ENCODE data around the gene PHLDA2. TPM values are rescaled to one million over a fixed set of nuclear protein-coding genes. Genes with fewer than 3 reads are reported as not detected.

Gene PHLDA2
- total RNA-seq, 2 donors from 2014 or later = 3.0 to 4.5 TPM

GRCh38 chr11:2954263-2954662, 25.0 kb upstream of the PHLDA2 start:
- ATAC-seq = no peak
- H3K27ac Mint-ChIP-seq = no peak overlapping the region

GRCh38 chr11:2952290-2952689, 23.1 kb upstream of the PHLDA2 start:
- H3K4me1 Mint-ChIP-seq (ENCODE audit: low read depth in 2 of 2) = peaks cover 17 to 35% of the 10 kb centered on the region in 2 donors
- DNase-seq (ENCODE audit: low spot score) = no peak
- no peak for ATAC-seq
- H3K36me3 Mint-ChIP-seq = peaks cover 32% of the 10 kb centered on the region
- peak overlapping the region in 1 of 2 donors; percentile 72 for H3K27ac Mint-ChIP-seq
- H3K9me3 Mint-ChIP-seq = no peaks in the 10 kb centered on the region
- H3K27me3 Mint-ChIP-seq = no peaks in the 10 kb centered on the region
- H3K4me3 Mint-ChIP-seq = no peak overlapping the region

More at GRCh38 chr11:2954263-2954662, 25.0 kb upstream of the PHLDA2 start:
- peaks cover 17 to 35% of the 10 kb centered on the region in 2 donors for H3K4me1 Mint-ChIP-seq (ENCODE audit: low read depth in 2 of 2)
- no peaks in the 10 kb centered on the region for H3K27me3 Mint-ChIP-seq
- H3K4me3 Mint-ChIP-seq = no peak overlapping the region
- H3K36me3 Mint-ChIP-seq = peaks cover 39% of the 10 kb centered on the region
- DNase-seq (ENCODE audit: low spot score) = no peak
- H3K9me3 Mint-ChIP-seq = no peaks in the 10 kb centered on the region

GRCh38 chr11:2951231-2952110, 22.3 kb upstream of the PHLDA2 start:
- Mint-ChIP-seq H3K4me3 (peak overlapping the region; percentile 9), H3K4me1 (ENCODE audit: low read depth in 2 of 2) (peaks cover 17 to 35% of the 10 kb centered on the region in 2 donors)
- ATAC-seq = no peak

DNA sequence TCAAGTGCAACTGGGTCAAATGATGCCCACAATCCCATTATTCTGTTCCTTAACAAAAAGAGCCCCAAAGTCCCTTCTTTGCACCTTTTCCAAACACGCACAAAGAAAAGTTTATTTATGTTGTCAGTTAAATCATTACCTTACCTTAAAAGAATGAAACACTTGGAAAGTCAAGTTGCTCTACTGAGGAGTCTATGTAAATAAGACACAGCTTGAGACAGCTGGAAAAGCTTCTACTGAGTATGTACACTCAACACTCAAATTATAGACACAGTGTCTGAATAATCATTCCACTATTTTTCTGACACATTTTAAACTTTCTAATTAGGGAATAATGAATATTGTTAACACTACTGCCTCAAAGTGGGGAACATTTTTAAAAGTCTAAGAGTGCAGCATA, 21.6 kb upstream of the PHLDA2 start:
- Mint-ChIP-seq H3K27ac (peak overlapping the region; percentile 72 to 79), H3K27me3 (no peaks in the 10 kb centered on the region), H3K4me1 (ENCODE audit: low read depth in 2 of 2) (peaks cover 22 to 40% of the 10 kb centered on the region in 2 donors), H3K4me3 (peak overlapping the region; percentile 9), H3K36me3 (peaks cover 21% of the 10 kb centered on the region), H3K9me3 (no peaks in the 10 kb centered on the region)
- ATAC-seq = no peak
- DNase-seq (ENCODE audit: low spot score) = no peak

More at GRCh38 chr11:2951231-2952110, 22.3 kb upstream of the PHLDA2 start:
- peak overlapping the region; percentile 72 to 79 for H3K27ac Mint-ChIP-seq
- no peak for DNase-seq (ENCODE audit: low spot score)
- no peaks in the 10 kb centered on the region for H3K27me3 Mint-ChIP-seq
- peaks cover 24% of the 10 kb centered on the region for H3K36me3 Mint-ChIP-seq
- H3K9me3 Mint-ChIP-seq = no peaks in the 10 kb centered on the region

DNA sequence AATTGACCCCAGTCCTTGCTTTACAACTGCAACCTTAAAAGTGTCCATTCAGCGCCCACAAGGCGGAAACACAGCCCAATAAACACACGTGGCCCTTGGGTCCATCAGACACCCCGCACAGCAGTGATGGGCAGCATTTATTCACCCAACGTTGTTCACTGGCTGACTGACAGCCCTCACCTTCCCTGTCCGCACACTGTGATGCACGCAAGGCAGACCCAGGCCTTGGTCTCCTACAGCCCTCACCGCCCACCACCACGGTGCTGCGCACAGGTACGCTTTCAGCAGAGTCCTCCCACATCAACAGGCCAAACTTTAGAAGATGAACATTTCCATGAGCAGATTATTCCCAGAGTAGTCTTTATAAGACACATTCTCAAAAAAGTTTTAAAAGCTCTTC, 20.7 kb upstream of the PHLDA2 start:
- Mint-ChIP-seq H3K27me3 (no peaks in the 10 kb centered on the region), H3K4me1 (ENCODE audit: low read depth in 2 of 2) (peaks cover 29 to 45% of the 10 kb centered on the region in 2 donors), H3K4me3 (no peak overlapping the region), H3K27ac (peak overlapping the region in 1 of 2 donors; percentile 31), H3K36me3 (peaks cover 17% of the 10 kb centered on the region), H3K9me3 (no peaks in the 10 kb centered on the region)
- no peak for DNase-seq (ENCODE audit: low spot score)
- ATAC-seq = no peak

DNA sequence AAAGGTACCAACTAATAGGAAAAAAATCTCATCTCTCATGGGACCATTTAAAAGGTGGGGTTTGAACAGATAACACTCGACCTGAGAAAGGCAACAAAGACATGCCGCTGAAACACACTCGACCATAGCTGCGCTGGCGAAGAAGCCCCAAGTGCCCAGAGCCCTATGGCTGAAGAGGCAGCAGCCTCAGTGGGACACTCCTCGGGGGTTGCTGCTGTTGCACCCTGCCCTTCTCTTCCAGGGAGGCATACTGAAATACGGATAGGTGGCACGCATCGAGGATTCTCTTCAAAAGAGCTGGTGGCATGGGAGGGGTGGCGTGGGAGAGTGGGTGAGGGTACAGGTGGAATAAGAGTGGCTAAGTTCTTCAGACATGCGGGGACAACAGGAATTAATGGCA, 18.5 kb upstream of the PHLDA2 start:
- Mint-ChIP-seq H3K27me3 (no peaks in the 10 kb centered on the region), H3K27ac (no peak overlapping the region), H3K36me3 (peaks cover 13% of the 10 kb centered on the region), H3K4me1 (ENCODE audit: low read depth in 2 of 2) (peaks cover 29 to 37% of the 10 kb centered on the region in 2 donors), H3K4me3 (no peak overlapping the region), H3K9me3 (no peaks in the 10 kb centered on the region)
- no peak for ATAC-seq
- DNase-seq (ENCODE audit: low spot score) = no peak

DNA sequence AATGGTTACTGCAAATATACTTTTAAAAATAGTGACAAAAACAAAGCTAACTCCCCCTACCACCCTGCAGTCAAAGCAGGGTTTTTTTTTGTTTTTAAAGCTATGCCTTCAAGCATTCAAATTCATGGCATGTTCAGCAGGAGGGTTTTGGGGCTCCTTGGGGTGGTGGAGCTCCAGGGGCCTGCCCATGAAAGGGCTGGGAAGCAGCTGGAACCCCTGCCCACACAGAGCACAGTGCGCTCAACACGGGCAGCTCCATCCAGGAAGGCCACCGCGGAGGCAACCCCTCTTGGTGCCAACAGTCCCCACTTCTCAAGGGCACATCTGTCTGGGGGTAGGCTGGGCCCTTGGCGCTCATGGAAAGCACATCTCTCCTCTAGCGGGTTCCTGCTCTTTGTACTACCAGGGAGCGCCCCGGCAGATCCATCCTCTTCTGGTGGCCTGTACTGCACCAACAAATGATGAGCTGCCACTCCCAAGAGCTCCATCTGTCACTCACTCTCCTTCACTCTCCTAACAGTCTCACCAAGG, 16.6 kb upstream of the PHLDA2 start:
- H3K36me3 Mint-ChIP-seq = peaks cover 7% of the 10 kb centered on the region

GRCh38 chr11:2945031-2945756, 16.0 kb upstream of the PHLDA2 start:
- H3K36me3 Mint-ChIP-seq = peaks cover 4% of the 10 kb centered on the region
- DNase-seq (ENCODE audit: low spot score) (no peak), ATAC-seq (peak; percentile 22 to 62)
- H3K27ac Mint-ChIP-seq = peak overlapping the region in 1 of 2 donors; percentile 28
- no peak overlapping the region for H3K4me3 Mint-ChIP-seq
- no peaks in the 10 kb centered on the region for H3K27me3 Mint-ChIP-seq
- H3K4me1 Mint-ChIP-seq (ENCODE audit: low read depth in 2 of 2) = peaks cover 16 to 20% of the 10 kb centered on the region in 2 donors
- H3K9me3 Mint-ChIP-seq = no peaks in the 10 kb centered on the region

More for the DNA sequence above, 16.6 kb upstream of the PHLDA2 start:
- DNase-seq (ENCODE audit: low spot score) (peak; percentile 12), ATAC-seq (no peak)
- Mint-ChIP-seq H3K4me3 (no peak overlapping the region), H3K9me3 (no peaks in the 10 kb centered on the region), H3K4me1 (ENCODE audit: low read depth in 2 of 2) (peaks cover 15 to 22% of the 10 kb centered on the region in 2 donors), H3K27ac (peak overlapping the region in 1 of 2 donors; percentile 28), H3K27me3 (no peaks in the 10 kb centered on the region)

DNA sequence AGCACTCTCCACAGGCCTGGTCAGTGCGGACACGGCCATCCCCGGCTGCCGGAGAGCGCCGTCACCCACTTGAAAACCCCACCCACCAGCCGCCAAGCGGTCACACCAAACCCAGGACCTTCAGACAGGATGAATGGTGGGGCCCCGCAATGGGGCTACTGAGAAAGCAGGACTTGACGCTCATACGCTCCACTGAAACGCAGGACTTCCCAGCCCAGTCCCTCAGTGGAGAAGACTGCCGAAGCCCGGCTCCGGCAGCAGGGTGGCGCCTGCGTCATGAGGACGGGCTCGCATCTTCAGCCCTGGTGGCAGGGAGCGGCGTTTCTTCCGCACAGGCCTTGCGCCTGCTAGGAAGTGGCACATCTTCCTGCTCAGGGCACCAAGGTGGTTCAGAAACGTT, 15.3 kb upstream of the PHLDA2 start:
- Mint-ChIP-seq H3K4me3 (no peak overlapping the region), H3K4me1 (ENCODE audit: low read depth in 2 of 2) (peaks cover 17 to 18% of the 10 kb centered on the region in 2 donors), H3K27me3 (no peaks in the 10 kb centered on the region), H3K27ac (no peak overlapping the region), H3K36me3 (no peaks in the 10 kb centered on the region), H3K9me3 (no peaks in the 10 kb centered on the region)
- ATAC-seq = no peak
- no peak for DNase-seq (ENCODE audit: low spot score)

GRCh38 chr11:2943711-2944118, 14.5 kb upstream of the PHLDA2 start:
- peaks cover 1% of the 10 kb centered on the region for H3K9me3 Mint-ChIP-seq
- H3K4me3 Mint-ChIP-seq = no peak overlapping the region
- peaks cover 4% of the 10 kb centered on the region for H3K36me3 Mint-ChIP-seq
- DNase-seq (ENCODE audit: low spot score) (peak; percentile 56), ATAC-seq (no peak)
- H3K27me3 Mint-ChIP-seq = no peaks in the 10 kb centered on the region
- no peak overlapping the region for H3K27ac Mint-ChIP-seq
- peaks cover 18 to 23% of the 10 kb centered on the region in 2 donors for H3K4me1 Mint-ChIP-seq (ENCODE audit: low read depth in 2 of 2)

GRCh38 chr11:2942872-2943710, 13.9 kb upstream of the PHLDA2 start:
- peaks cover 7% of the 10 kb centered on the region for H3K9me3 Mint-ChIP-seq
- H3K27me3 Mint-ChIP-seq = no peaks in the 10 kb centered on the region
- peaks cover 18 to 24% of the 10 kb centered on the region in 2 donors for H3K4me1 Mint-ChIP-seq (ENCODE audit: low read depth in 2 of 2)
- DNase-seq (ENCODE audit: low spot score) (no peak), ATAC-seq (no peak)
- no peak overlapping the region for H3K27ac Mint-ChIP-seq
- H3K4me3 Mint-ChIP-seq = no peak overlapping the region
- H3K36me3 Mint-ChIP-seq = peaks cover 10% of the 10 kb centered on the region

GRCh38 chr11:2942447-2942846, 13.2 kb upstream of the PHLDA2 start:
- Mint-ChIP-seq H3K4me1 (ENCODE audit: low read depth in 2 of 2) (peaks cover 23 to 24% of the 10 kb centered on the region in 2 donors), H3K27me3 (no peaks in the 10 kb centered on the region), H3K4me3 (no peak overlapping the region), H3K27ac (no peak overlapping the region), H3K9me3 (peaks cover 12% of the 10 kb centered on the region), H3K36me3 (peaks cover 16% of the 10 kb centered on the region)
- ATAC-seq (no peak), DNase-seq (ENCODE audit: low spot score) (no peak)
